ENCODE measurements around the gene LSAMP. TPM values are rescaled to one million over a fixed set of nuclear protein-coding genes. Genes with fewer than 3 reads are reported as not detected.

The LSAMP gene
- total and polyA plus RNA-seq, 2 of the 8 experiments (the other 6 are each of a cell fraction or from before 2014, with no cell fraction given): 1.8 to 5.7 TPM

DNA sequence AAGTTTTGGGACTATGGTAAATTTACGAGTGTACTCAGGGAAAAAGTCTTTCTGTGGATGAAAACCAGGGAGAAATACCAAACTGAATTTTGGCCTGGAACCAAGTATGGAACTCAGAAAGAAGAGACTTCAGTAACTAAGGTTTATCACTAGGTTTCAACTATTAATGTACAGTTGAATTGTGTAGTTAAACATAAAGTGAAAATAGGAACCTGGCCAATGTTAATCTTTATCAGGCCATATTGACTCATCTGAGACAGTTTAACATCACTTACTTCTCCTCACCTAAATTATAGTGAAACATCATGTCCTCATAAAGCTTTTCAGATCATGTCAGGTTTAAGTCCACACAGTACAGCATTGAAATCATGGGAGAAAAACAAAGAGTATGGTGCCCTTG lies 197.7 kb downstream of the LSAMP start (continued):
- TF ChIP-seq, protein P1, sequence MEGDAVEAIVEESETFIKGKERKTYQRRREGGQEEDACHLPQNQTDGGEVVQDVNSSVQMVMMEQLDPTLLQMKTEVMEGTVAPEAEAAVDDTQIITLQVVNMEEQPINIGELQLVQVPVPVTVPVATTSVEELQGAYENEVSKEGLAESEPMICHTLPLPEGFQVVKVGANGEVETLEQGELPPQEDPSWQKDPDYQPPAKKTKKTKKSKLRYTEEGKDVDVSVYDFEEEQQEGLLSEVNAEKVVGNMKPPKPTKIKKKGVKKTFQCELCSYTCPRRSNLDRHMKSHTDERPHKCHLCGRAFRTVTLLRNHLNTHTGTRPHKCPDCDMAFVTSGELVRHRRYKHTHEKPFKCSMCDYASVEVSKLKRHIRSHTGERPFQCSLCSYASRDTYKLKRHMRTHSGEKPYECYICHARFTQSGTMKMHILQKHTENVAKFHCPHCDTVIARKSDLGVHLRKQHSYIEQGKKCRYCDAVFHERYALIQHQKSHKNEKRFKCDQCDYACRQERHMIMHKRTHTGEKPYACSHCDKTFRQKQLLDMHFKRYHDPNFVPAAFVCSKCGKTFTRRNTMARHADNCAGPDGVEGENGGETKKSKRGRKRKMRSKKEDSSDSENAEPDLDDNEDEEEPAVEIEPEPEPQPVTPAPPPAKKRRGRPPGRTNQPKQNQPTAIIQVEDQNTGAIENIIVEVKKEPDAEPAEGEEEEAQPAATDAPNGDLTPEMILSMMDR (IDR thresholded peaks at IDR 0.05; ENCODE audit: control extremely low read depth in 1 of 3, insufficient read depth in 1 of 3, low read depth in 1 of 3, low read length in 3 of 3): no peak
- TF ChIP-seq KDM4A (IDR thresholded peaks at IDR 0.05; ENCODE audit: low read depth, low read length, severe bottlenecking) (no peak), RBBP5 (IDR thresholded peaks at IDR 0.05; ENCODE audit: borderline replicate concordance, low read depth, low read length) (no peak), CHD2 (IDR thresholded peaks at IDR 0.05; ENCODE audit: low read length) (no peak), NANOG (IDR thresholded peaks at IDR 0.05; ENCODE audit: insufficient read depth, low read depth, low read length, poor library complexity, severe bottlenecking) (no peak), SP1 (IDR thresholded peaks at IDR 0.05; ENCODE audit: low read depth, low read length) (no peak), CREB1 (IDR thresholded peaks at IDR 0.05) (no peak)
- TF ChIP-seq, protein P2, sequence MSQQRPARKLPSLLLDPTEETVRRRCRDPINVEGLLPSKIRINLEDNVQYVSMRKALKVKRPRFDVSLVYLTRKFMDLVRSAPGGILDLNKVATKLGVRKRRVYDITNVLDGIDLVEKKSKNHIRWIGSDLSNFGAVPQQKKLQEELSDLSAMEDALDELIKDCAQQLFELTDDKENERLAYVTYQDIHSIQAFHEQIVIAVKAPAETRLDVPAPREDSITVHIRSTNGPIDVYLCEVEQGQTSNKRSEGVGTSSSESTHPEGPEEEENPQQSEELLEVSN (IDR thresholded peaks at IDR 0.05): no peak

Data from H1 (cell line).